A549 (cell line): ENCODE measurements around the gene LHX4.

Experiments used
- CEBPB ChIP-seq, 2 experiments: fragments of >200 bp in 1 of 2; sonication (Bioruptor Twin) in 1 of 2; formaldehyde crosslinking in 1 of 2; IDR thresholded peaks; 2 replicates each; pipeline ENCODE4 v1.6.1; 2012 to 2016
- EP300 ChIP-seq, 2 experiments: fragments of >200 bp; sonication (Bioruptor Twin); formaldehyde crosslinking; IDR thresholded peaks; 2 replicates in 1 of 2; 3 replicates in 1 of 2; pipeline ENCODE4 v1.6.1; 2016 to 2017
- ESRRA ChIP-seq: fragments of 150-350 bp; IDR thresholded peaks from 2 replicates; pipeline ENCODE4 v1.6.1; 2014; ENCODE audit warnings: mild to moderate bottlenecking, low read length, borderline replicate concordance
- HDAC2 ChIP-seq: fragments of 200-600 bp; sonication (generic); IDR thresholded peaks from 2 replicates; pipeline ENCODE4 v1.6.1; 2016
- POLR2A ChIP-seq: IDR thresholded peaks from 2 replicates; pipeline ENCODE4 v1.6.1; 2012; ENCODE audit warnings: mild to moderate bottlenecking, low read length
- TP53 ChIP-seq: fragments of 250-450 bp; sonication (Bioruptor Pico); IDR thresholded peaks from 2 replicates; pipeline ENCODE4 v1.5.0; 2021; ENCODE audit warnings: mild to moderate bottlenecking, moderate library complexity
- ZFP36 ChIP-seq: fragments of 450-650 bp; IDR thresholded peaks from 2 replicates; pipeline ENCODE4 v1.6.1; 2014; ENCODE audit warnings: borderline replicate concordance; ENCODE audit not compliant: partially characterized antibody
- ZNF302 ChIP-seq: fragments of 250-450 bp; sonication (Bioruptor Pico); IDR thresholded peaks from 2 replicates; pipeline ENCODE4 v1.9.0; 2021; ENCODE audit warnings: inconsistent platforms, mild to moderate bottlenecking, moderate library complexity
- TF ChIP-seq, protein P1 (sequence below): fragments of >200 bp; sonication (Bioruptor Twin); formaldehyde crosslinking; IDR thresholded peaks from 3 replicates; pipeline ENCODE4 v1.5.1; 2016
- TF ChIP-seq, protein P2 (sequence below): fragments of 450-650 bp; IDR thresholded peaks from 2 replicates; pipeline ENCODE4 v1.6.1; 2014; ENCODE audit warnings: antibody characterized with exemption

GRCh38 chr1:180195401-180195800 is 34.7 kb upstream of the LHX4 start:
- TF ChIP-seq, protein P1, sequence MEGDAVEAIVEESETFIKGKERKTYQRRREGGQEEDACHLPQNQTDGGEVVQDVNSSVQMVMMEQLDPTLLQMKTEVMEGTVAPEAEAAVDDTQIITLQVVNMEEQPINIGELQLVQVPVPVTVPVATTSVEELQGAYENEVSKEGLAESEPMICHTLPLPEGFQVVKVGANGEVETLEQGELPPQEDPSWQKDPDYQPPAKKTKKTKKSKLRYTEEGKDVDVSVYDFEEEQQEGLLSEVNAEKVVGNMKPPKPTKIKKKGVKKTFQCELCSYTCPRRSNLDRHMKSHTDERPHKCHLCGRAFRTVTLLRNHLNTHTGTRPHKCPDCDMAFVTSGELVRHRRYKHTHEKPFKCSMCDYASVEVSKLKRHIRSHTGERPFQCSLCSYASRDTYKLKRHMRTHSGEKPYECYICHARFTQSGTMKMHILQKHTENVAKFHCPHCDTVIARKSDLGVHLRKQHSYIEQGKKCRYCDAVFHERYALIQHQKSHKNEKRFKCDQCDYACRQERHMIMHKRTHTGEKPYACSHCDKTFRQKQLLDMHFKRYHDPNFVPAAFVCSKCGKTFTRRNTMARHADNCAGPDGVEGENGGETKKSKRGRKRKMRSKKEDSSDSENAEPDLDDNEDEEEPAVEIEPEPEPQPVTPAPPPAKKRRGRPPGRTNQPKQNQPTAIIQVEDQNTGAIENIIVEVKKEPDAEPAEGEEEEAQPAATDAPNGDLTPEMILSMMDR = no peak
- TF ChIP-seq CEBPB (IDR thresholded peaks at IDR 0.05) (no peak), HDAC2 (no peak), ESRRA (no peak), EP300 (IDR thresholded peaks at IDR 0.05) (no peak), POLR2A (no peak), TP53 (CRISPR knock-in tag) (no peak), ZNF302 (CRISPR knock-in tag) (no peak), ZFP36 (no peak)
- TF ChIP-seq, protein P2, sequence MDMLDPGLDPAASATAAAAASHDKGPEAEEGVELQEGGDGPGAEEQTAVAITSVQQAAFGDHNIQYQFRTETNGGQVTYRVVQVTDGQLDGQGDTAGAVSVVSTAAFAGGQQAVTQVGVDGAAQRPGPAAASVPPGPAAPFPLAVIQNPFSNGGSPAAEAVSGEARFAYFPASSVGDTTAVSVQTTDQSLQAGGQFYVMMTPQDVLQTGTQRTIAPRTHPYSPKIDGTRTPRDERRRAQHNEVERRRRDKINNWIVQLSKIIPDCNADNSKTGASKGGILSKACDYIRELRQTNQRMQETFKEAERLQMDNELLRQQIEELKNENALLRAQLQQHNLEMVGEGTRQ = no peak
